GM21367 (cell line): Measurements from ENCODE around the gene CSF3.

Experiments
- ATAC-seq: cut with Tn5 transposase; IDR thresholded peaks from one replicate; pipeline ENCODE4 v1.9.1; 2021; ENCODE audit not compliant: unreplicated experiment

CSF3 gene

GRCh38 chr17:40022961-40023541 is 7.8 kb downstream of the CSF3 start:
- no peak for ATAC-seq

GRCh38 chr17:40023590-40024292 is 8.5 kb downstream of the CSF3 start:
- ATAC-seq = no peak

DNA sequence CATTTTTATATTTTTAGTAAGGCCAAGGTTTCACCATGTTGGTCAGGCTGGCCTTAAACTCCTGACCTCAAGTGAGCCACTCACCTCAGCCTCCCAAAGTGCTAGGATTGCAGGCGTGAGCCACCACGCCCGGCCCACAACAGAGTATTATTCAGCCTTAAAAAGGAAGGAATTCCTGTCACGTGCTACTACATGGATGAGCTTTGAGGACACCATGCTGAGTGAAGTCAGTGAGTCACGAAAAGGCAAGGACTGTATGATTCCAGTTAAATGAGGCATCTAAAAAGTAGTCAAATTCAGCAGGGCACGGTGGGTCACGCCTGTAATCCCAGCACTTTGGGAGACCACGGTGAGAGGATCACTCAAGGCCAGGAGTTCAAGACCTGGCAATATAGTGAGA is 9.7 kb downstream of the CSF3 start:
- ATAC-seq = no peak

DNA sequence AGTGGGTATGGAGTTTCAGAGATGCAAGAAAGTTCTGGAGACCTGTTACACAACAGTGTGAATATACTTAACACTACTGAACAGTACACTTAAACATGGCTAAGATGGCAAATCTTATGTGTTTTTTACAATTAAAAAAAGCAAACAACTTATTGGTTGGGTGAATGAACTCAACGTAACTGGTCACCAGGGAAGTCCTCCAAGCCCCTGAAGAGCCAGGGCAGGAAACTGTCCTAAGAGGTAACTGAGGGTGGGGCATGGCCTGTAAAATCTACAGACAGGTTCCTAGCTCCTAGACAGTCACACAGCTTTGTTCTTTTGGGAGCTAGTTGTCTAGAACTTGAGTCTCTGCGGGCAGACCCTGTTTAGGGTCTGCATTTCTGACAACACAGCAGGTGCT is 10.3 kb downstream of the CSF3 start:
- ATAC-seq = no peak

- ATAC-seq = no peak
Observed at GRCh38 chr17:40025991-40026815, 11.0 kb downstream of the CSF3 start.

GRCh38 chr17:40026816-40027613 is 11.8 kb downstream of the CSF3 start:
- no peak for ATAC-seq

GRCh38 chr17:40027614-40028012 is 12.4 kb downstream of the CSF3 start:
- no peak for ATAC-seq

- ATAC-seq = no peak
Observed at GRCh38 chr17:40028595-40028994, 13.4 kb downstream of the CSF3 start.

DNA sequence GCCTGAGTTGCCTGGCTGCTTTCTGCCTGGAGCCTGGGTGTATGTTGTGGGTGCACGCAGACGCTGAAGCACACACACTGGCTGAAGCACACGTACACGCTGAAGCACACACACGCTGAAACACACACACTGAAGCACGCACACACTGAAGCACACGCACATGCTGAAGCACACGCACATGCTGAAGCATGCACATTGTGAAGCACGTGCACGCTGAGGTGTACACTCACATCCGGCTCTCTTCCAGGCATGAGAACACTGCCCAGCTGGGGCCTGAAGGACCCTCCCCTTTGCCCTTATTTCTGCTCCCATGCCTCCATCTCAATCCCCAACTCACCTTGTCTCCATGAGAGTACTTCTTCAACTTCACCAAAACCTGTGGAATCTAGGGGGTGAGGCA is 16.5 kb downstream of the CSF3 start:
- ATAC-seq = no peak

DNA sequence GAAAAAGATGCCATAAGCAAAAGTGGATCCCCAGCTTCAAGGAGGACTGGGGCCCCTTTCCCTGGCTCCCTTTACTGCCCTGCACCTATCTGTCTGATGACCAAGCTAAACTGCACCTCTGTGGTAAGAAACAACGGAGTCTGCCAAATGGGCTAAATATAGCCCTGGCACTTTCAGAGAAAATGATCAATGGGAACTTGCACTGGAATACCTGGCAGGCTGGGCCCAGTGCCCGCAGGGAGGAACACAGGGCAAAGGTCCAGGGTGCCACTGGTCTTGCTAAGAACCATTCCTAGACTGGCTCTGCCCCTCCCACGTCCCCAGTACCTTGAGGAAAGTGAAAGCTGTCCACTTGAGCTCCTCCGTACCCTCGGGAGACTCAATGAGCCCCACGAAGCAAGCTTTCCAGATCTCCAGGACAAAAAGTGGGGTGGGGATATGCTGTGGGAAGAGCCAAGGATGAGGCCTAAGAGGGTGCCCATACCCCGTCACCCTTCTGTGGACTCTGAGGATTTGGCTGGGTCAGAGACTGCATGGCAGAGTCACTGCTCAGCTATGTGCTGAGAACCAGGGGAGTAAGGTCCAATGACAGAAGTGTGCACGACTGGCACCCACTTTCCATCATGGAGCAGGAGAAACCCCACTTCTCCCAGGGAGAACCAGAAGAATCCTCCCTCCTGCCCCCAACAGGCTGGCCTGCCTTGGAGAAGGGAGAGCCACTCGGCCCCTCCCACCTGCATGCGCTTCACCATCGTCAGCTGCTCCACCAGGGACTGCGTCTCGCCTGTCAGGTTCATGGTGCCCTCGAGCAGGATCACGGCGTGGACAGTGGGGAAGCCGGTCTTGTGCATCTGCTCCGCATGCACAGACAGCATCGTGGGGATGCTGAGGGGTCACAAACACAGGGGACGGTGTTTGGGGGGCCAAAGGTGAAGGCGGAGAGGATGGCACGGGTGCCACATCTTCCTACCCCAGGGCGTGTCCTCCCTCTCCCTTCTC is 17.4 kb downstream of the CSF3 start:
- no peak for ATAC-seq

GRCh38 chr17:40033339-40033738 is 18.1 kb downstream of the CSF3 start:
- no peak for ATAC-seq

GRCh38 chr17:40034426-40035161 is 19.4 kb downstream of the CSF3 start:
- no peak for ATAC-seq

DNA sequence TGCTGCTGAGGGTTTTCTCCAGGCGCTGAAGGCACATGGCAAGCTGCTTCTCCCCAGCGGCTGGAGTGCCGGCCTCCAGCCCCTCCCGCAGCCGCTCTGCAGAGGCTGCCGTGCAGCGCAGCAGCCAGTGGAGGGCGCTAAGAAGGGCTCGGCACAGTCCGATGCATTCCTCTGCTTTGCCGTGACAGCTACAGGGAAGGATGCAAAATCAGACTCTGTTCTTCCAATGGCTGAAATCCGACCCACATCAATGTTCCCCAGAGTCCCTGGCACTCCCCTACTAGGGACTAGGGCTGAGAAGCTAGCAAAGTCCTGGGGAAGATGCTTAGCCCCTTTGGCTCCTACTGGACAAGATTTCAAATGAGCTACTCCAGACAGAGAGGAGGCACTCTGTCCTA is 19.9 kb downstream of the CSF3 start:
- ATAC-seq = no peak

DNA sequence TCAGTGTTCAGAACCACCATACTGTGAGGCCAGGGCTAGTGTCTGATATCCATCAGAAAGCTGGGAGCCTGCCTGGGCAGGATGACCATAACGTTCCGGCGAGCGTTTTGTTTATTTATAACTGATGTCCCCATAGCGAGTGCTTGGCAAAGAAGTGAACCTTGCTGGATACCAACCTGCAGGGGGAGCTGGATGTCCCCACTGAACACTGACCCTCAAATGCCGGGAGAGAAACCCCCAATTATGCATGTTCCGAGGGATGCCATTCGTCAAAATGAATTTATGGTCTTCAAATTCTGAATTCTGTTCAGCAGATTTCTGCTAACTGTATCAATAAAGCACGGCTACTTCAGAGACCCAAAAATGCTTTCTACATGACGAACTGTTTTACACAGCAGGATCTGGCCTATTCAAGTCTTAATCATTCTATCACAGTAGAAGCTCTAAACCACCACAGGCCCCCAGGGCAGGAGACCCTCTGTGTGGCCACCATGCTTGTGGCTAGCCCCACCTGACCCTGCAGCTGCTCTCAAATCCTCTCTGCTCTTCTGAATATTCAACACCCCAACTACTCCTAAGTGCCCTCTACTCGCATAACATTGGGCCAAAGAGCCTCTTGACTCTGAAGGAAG is 23.8 kb downstream of the CSF3 start:
- no peak for ATAC-seq

DNA sequence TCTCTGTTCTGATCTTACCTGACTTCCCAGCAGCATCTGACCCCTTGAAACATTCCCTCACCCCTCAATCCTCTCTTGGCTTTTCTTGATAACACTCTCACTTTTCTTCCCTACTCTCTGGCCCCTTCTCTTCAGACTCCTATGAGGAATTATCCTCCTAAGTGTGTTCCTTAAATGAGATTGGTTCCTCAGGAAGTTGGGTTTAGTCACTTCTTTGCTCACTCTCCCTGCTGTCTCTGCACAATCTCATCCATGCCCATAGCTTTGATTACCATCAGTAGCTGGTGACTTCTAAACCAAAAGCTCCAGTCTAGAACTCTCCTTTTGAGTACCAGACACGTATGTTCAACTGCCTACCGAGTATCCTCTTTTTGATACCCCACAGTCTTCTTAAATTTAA is 26.0 kb downstream of the CSF3 start:
- no peak for ATAC-seq

GRCh38 chr17:40056379-40057015 is 41.3 kb downstream of the CSF3 start:
- no peak for ATAC-seq

GRCh38 chr17:40058186-40058784 is 43.0 kb downstream of the CSF3 start:
- ATAC-seq = no peak

DNA sequence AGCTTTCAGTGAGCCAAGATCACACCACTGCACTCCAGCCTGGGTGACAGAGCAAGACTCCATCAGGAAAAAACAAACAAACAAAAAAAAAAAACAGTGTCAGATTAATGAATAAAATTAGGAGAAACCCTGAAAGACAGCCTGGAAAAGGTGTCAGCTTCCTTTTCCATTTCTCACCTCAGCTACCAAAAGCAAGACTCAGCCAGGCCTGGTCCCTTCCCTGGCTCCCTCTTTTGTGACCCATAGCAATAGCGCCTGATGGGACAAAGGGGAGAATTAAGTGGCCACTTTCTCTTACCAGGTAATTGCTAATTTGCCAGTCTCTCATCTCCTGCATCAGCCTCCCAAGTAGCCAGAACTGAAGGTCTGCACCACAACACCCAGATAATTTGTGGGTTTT is 43.6 kb downstream of the CSF3 start:
- ATAC-seq = no peak
